GM18511 (cell line): ENCODE data around the gene MDH2.
"Not testable (repeated sequence)": the region's sequence is repeated elsewhere in the genome, so short reads cannot be mapped to it uniquely, and the experiment has no call there.

Experiments
- ATAC-seq: cut with Tn5 transposase; IDR thresholded peaks from one replicate; pipeline ENCODE4 v1.9.1; 2021; ENCODE audit warnings: mild to moderate bottlenecking, moderate library complexity; ENCODE audit not compliant: unreplicated experiment

The MDH2 gene

GRCh38 chr7:76047811-76048667, at the start of gene MDH2, which contains the start of gene STYXL1:
Gene MDH2, plus strand, starts transcription at chr7:76048106. Its CDS starts 55 bp downstream, at chr7:76048161.
Gene STYXL1, minus strand, starts transcription at chr7:76048000. Its CDS starts 17,477 bp downstream, at chr7:76030523.
- peak; percentile 96 for ATAC-seq

GRCh38 chr7:76000566-76000965, 47.3 kb upstream of the MDH2 start:
- no peak for ATAC-seq

GRCh38 chr7:76002139-76002538, 45.8 kb upstream of the MDH2 start:
- ATAC-seq, result no peak

- ATAC-seq, result no peak
Observed at GRCh38 chr7:76002822-76003221, 45.1 kb upstream of the MDH2 start.

GRCh38 chr7:76003351-76003750, 44.6 kb upstream of the MDH2 start:
- ATAC-seq, result no peak

GRCh38 chr7:76005004-76005403, 42.9 kb upstream of the MDH2 start:
- ATAC-seq, result not testable (repeated sequence)

- ATAC-seq, result no peak
Observed at GRCh38 chr7:76008156-76008687, 39.7 kb upstream of the MDH2 start.

- no peak for ATAC-seq
Observed at GRCh38 chr7:76009672-76010600, 38.0 kb upstream of the MDH2 start.

GRCh38 chr7:76011442-76011861, 36.5 kb upstream of the MDH2 start:
- no peak for ATAC-seq

GRCh38 chr7:76016191-76016947, 31.5 kb upstream of the MDH2 start:
- ATAC-seq, result no peak

GRCh38 chr7:76018520-76018919, 29.4 kb upstream of the MDH2 start:
- ATAC-seq, result not testable (repeated sequence)

GRCh38 chr7:76020031-76020714, 27.7 kb upstream of the MDH2 start:
- ATAC-seq, result no peak

GRCh38 chr7:76022026-76022780, 25.7 kb upstream of the MDH2 start:
- no peak for ATAC-seq

GRCh38 chr7:76023002-76023401, 24.9 kb upstream of the MDH2 start:
- ATAC-seq, result no peak

GRCh38 chr7:76029682-76030081, 18.2 kb upstream of the MDH2 start:
- not testable (repeated sequence) for ATAC-seq

GRCh38 chr7:76031964-76032363, 15.9 kb upstream of the MDH2 start:
- ATAC-seq, result no peak

GRCh38 chr7:76037310-76037709, 10.6 kb upstream of the MDH2 start:
- no peak for ATAC-seq

GRCh38 chr7:76040126-76040525, 7.8 kb upstream of the MDH2 start:
- ATAC-seq, result no peak

- ATAC-seq, result no peak
Observed at GRCh38 chr7:76044375-76044865, 3.5 kb upstream of the MDH2 start.
